GM19023 (cell line): Measurements from ENCODE around the gene HMGN4.
"Not testable (repeated sequence)": the region's sequence is repeated elsewhere in the genome, so short reads cannot be mapped to it uniquely, and the experiment has no call there.

Experiments used
- ATAC-seq: cut with Tn5 transposase; IDR thresholded peaks from one replicate; pipeline ENCODE4 v1.9.1; 2021; ENCODE audit warnings: mild to moderate bottlenecking, moderate library complexity; ENCODE audit not compliant: unreplicated experiment

Gene HMGN4

GRCh38 chr6:26521600-26522391 lies 16.4 kb upstream of the HMGN4 start:
- ATAC-seq: peak; percentile 77

GRCh38 chr6:26522486-26523228 lies 15.5 kb upstream of the HMGN4 start:
- ATAC-seq: not testable (repeated sequence)

GRCh38 chr6:26524314-26524713 lies 13.9 kb upstream of the HMGN4 start:
- not testable (repeated sequence) for ATAC-seq

DNA sequence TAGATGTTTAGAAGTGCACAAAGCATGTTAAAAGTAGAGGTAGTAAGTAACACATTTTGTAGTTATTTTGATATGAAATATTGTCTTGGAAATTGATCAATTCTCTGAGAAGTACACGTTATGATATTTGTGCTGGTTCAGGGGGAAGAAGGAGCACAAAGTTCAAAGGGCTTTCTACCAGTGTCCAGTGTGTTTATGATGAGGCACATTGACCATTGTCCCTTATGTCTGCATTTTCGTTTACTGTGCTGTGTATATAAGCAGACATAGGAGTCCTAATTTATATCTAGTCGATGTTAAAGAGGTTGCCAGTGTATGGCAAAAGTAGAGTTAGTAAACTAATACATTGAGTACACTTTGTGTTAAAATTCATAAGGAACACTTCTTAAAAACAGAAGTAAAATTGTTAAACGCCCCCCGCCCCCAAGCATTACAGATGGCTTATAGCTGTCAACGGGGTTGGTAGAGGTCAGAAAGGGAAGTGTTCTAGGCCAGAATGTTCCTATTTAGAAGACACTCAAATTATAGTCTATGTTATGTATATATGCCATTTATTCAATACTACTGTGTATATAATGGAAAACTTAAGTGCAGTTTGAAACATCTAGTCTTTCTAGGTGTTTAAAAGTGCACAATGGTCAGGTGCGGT lies 13.3 kb upstream of the HMGN4 start:
- no peak for ATAC-seq

- ATAC-seq: no peak
These were observed 12.3 kb upstream of the HMGN4 start for GRCh38 chr6:26525838-26526237.

- ATAC-seq: no peak
These were observed 11.2 kb upstream of the HMGN4 start for GRCh38 chr6:26526928-26527327.

GRCh38 chr6:26530203-26530602 lies 8.0 kb upstream of the HMGN4 start:
- no peak for ATAC-seq

- ATAC-seq: no peak
These were observed 6.3 kb upstream of the HMGN4 start for GRCh38 chr6:26531897-26532296.

- no peak for ATAC-seq
These were observed 5.3 kb upstream of the HMGN4 start for GRCh38 chr6:26532699-26533531.

GRCh38 chr6:26533532-26533931 lies 4.6 kb upstream of the HMGN4 start:
- no peak for ATAC-seq

DNA sequence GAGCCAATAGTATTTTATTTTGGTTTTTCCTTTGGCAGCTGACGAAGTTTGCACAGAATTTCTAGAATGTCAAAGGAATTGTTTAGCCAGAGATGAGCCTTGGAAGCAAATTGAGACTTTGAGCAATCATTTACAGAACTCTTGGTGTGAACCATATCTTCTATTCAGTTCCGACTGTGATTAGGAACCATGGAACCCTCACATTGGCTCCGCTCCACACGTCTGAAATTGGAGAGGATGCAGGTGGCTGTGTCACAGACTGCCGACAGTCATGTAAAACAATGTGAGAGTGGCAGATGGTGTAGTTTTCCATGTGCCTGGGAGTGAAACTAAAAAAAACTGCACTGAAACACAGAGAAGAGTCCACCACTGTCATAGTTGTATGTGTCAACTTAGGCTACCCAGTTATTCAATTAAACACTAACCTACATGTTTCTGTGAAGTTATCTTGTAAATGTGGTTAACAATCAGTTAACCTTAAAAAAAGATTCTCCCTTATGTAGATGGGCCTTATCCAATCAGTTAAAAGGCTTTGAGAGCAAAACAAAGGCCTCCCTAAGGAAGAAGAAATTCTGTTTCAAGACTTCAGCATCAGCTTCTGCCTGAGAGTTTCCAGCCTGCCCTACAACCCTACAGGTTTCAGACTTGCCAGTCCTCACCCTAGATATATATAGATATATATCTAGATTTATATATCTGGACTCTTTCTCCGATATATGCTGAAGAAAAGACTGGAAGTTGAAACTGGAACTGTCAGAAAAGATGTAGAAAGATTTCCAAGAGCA lies 3.3 kb upstream of the HMGN4 start:
- no peak for ATAC-seq

DNA sequence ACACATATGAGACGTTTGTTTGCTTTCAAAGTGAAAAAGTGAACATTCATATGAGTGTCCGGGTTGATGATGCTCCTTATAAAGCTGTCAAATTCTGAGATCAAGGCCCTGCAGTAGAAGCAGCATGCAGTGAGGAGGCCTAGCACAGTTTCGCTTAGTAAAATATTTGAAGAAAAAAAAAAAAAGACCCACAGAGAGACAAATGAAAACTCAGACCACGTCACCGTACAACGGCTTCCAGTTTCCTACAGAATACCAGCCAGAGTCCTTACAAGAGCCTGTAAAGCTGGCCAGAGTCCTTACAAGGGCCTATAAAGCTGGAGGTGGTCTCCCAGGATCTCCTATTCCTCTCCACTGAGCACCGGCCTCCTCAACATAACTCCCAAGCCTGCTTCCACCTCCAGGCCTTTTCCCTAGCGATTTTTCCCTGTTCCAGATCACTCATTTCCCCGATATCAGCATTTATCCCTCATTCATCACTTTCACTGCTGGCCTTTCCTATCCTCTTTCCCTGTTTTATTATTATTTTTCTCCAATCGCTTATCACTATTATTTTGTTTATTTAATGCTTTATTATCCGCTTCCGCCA lies 1.5 kb upstream of the HMGN4 start:
- no peak for ATAC-seq

DNA sequence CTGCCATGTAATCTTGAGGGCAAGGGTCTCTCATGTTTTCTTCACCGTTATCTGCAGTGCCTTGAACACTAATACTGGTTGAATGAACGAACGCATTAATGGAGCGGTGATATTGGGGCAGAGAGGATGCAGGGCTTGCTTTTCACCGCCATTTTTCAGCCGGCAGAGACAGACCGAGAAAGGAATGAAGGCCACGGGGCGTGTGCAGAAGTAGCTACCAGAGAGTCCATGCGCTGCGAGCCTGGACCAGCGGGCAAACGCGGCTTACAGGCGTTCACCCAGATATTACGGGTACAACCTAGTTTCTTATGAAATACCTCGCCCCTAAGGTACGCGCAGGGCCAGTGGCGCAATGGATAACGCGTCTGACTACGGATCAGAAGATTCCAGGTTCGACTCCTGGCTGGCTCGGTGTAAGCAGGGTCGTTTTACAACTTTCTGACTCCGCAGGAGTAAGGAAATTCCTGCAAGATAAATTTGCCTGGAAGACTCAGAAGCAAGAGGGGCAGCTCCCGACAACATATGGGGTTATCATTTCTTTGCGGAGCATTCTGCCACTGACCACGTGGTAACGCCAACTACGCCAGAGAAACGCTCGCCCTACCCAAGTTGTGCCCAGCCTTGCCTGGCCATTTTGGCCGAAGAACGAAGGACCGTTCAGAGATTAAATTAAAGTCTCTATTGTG lies 863 bp upstream of the HMGN4 start:
- ATAC-seq: peak; percentile 51

- no peak for ATAC-seq
These were observed 371 bp downstream of the HMGN4 start for GRCh38 chr6:26538572-26538902.

GRCh38 chr6:26539071-26539615 lies 977 bp downstream of the HMGN4 start:
- no peak for ATAC-seq

- no peak for ATAC-seq
These were observed 3.4 kb downstream of the HMGN4 start for GRCh38 chr6:26541579-26541978.

DNA sequence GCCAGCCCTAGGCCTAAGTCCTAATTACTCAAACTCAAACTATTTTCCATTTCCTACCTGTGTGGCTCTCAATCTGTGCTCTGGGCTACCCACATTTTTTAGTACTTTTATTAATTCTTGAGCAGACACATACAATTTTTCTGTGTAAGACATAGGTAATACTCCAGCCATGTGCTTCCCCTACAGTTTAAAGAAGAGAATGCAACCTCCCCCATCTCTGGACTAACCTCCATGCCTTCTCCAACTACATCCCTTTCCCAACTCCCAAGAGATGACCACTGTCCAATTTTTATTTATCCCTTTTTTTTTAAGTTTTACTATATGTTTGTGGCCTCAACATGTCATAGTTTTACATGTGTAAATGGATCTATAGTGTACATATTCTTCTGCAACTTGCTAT lies 5.8 kb downstream of the HMGN4 start:
- no peak for ATAC-seq

GRCh38 chr6:26544473-26544872 lies 6.3 kb downstream of the HMGN4 start:
- ATAC-seq: no peak

- ATAC-seq: no peak
These were observed 7.5 kb downstream of the HMGN4 start for GRCh38 chr6:26545627-26546026.
